ENCODE data around the gene NOP58.

DNA sequence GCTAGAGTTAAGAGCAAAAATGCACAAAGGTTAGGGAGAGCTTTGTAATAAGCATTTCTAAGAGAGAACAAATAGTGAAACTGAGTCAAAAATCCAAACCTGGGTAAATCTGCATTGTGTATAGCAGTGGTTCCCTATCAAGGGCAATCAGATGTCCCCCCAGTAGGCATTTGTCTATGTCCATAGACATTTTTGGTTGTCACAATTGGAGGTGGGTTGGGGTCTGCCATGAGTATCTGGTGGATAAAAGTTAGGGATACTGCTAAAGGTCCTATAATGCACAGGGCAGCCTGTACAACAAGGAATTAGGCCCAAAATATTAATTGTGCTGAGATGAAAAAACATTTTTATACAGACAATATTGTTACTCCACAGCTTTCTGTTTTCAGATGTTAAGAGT is 21.0 kb downstream of the NOP58 start:
- no peak for TF ChIP-seq POLR2A (IDR thresholded peaks at IDR 0.05)
- TF ChIP-seq CTCF (IDR thresholded peaks at IDR 0.05), result no peak
